GM12878 (cell line): ENCODE data around the gene ZNF57. TPM values are rescaled to one million over a fixed set of nuclear protein-coding genes. Genes with fewer than 3 reads are reported as not detected.
A peak's percentile ranks its signal among the peaks of the same experiment; 100 is the strongest.

Source experiments
- ASH2L ChIP-seq: fragments of 300-600, 200-600 bp; sonication (generic); IDR thresholded peaks from 2 replicates; pipeline ENCODE4 v1.6.1; 2017; ENCODE audit warnings: low read depth, mild to moderate bottlenecking, borderline replicate concordance
- BCL11A ChIP-seq: IDR thresholded peaks from 2 replicates; pipeline ENCODE4 v1.6.1; 2011; ENCODE audit warnings: low read depth, low read length
- EGR1 ChIP-seq, 2 experiments: IDR thresholded peaks; 1 replicate in 1 of 2; 2 replicates in 1 of 2; pipeline ENCODE4 v1.6.1; 2011 to 2012; ENCODE audit warnings: low read depth in 2 of 2, low read length in 2 of 2, borderline replicate concordance in 1 of 2, mild to moderate bottlenecking in 1 of 2, moderate library complexity in 1 of 2
- ESRRA ChIP-seq: IDR thresholded peaks from 2 replicates; pipeline ENCODE4 v1.6.1; 2012; ENCODE audit warnings: mild to moderate bottlenecking, low read length, improper control_type of control experiment
- GABPA ChIP-seq: IDR thresholded peaks from 2 replicates; pipeline ENCODE4 v1.6.1; 2014; ENCODE audit warnings: antibody characterized with exemption, low read depth, mild to moderate bottlenecking, inconsistent platforms
- IKZF1 ChIP-seq: fragments of 450-650 bp; conservative IDR thresholded peaks from 2 replicates; pipeline ENCODE4 v1.6.1; 2017; ENCODE audit warnings: antibody characterized with exemption, mild to moderate bottlenecking
- MTA2 ChIP-seq: fragments of 450-650 bp; IDR thresholded peaks from 2 replicates; pipeline ENCODE4 v1.6.1; 2016; ENCODE audit warnings: low read depth, mild to moderate bottlenecking, moderate library complexity
- NRF1 ChIP-seq: conservative IDR thresholded peaks from 2 replicates; pipeline ENCODE4 v1.6.1; 2011; ENCODE audit warnings: mild to moderate bottlenecking, low read depth, low read length, improper control_type of control experiment
- PAX8 ChIP-seq: fragments of 450-650 bp; IDR thresholded peaks from 2 replicates; pipeline ENCODE4 v1.6.1; 2017; ENCODE audit warnings: mild to moderate bottlenecking, moderate library complexity
- RAD21 ChIP-seq: IDR thresholded peaks from 2 replicates; pipeline ENCODE4 v1.6.1; 2011; ENCODE audit warnings: mild to moderate bottlenecking, low read depth, low read length, moderate library complexity; ENCODE audit not compliant: insufficient read depth
- TBL1XR1 ChIP-seq: IDR thresholded peaks from 2 replicates; pipeline ENCODE4 v1.6.1; 2012; ENCODE audit warnings: low read depth, low read length, improper control_type of control experiment
- TCF12 ChIP-seq: IDR thresholded peaks from 2 replicates; pipeline ENCODE4 v1.6.1; 2011; ENCODE audit warnings: low read depth, mild to moderate bottlenecking, low read length
- TCF7 ChIP-seq: IDR thresholded peaks from 2 replicates; pipeline ENCODE4 v1.6.1; 2014; ENCODE audit warnings: antibody characterized with exemption, borderline replicate concordance
- ZSCAN29 ChIP-seq: fragments of 450-650 bp; IDR thresholded peaks from 2 replicates; pipeline ENCODE4 v1.6.1; 2017; ENCODE audit warnings: mild to moderate bottlenecking, moderate library complexity
- polyA plus RNA-seq, 11 experiments: library from polyadenylated mRNA; depleted of rRNA in 4 of 11; unstranded in 6 of 11; stranded (reverse) in 5 of 11; fragments of >200 nt; fragmentation: Nextera tagmentation in 4 of 11; fragmentation: Illumina TruSeq in 1 of 11; extraction: Ambion mirVana in 4 of 11; extraction: Trizol in 1 of 11; gene quantifications; 1 replicate in 1 of 11; 2 replicates in 10 of 11; pipeline versions ENCODE4 v1.2.1 to v1.2.3, GENCODE V29; 2011 to 2016; ENCODE audit warnings: inconsistent platforms in 2 of 11, missing spikeins in 2 of 11, low read depth in 1 of 11
- total RNA-seq, 4 experiments: library from RNA; depleted of rRNA in 3 of 4; stranded (reverse); fragments of >200 nt in 3 of 4; fragmentation: Illumina TruSeq in 1 of 4; extraction: Trizol in 1 of 4; gene quantifications; 2 replicates each; pipeline versions ENCODE4 v1.2.1 to v1.2.3, GENCODE V29; 2013 to 2021
- TF ChIP-seq, protein P1 (sequence below): IDR thresholded peaks from 2 replicates; pipeline ENCODE4 v1.6.1; 2011; ENCODE audit warnings: mild to moderate bottlenecking, low read depth, low read length, moderate library complexity; ENCODE audit not compliant: insufficient replicate concordance
- TF ChIP-seq, protein P2 (sequence below): fragments of 450-650 bp; IDR thresholded peaks from 2 replicates; pipeline ENCODE4 v1.6.1; 2018; ENCODE audit warnings: mild to moderate bottlenecking, low read depth, moderate library complexity; ENCODE audit not compliant: partially characterized antibody
- TF ChIP-seq, protein P3 (sequence below): fragments of 450-650 bp; IDR thresholded peaks from 2 replicates; pipeline ENCODE4 v1.6.1; 2017; ENCODE audit warnings: antibody characterized with exemption, mild to moderate bottlenecking, moderate library complexity
- TF ChIP-seq, protein P4 (sequence below): fragments of 450-650 bp; formaldehyde crosslinking; IDR thresholded peaks from 2 replicates; pipeline ENCODE4 v1.4.0; 2022; ENCODE audit warnings: mild to moderate bottlenecking, moderate library complexity
- TF ChIP-seq, protein P5 (sequence below): fragments of 450-650 bp; IDR thresholded peaks from 2 replicates; pipeline ENCODE4 v1.6.1; 2016; ENCODE audit warnings: mild to moderate bottlenecking

The ZNF57 gene
- total and polyA plus RNA-seq, 10 of the 15 experiments (the other 5 are each of a cell fraction or from before 2014, with no cell fraction given): 2.7 to 8.9 (median 5.8) TPM

DNA sequence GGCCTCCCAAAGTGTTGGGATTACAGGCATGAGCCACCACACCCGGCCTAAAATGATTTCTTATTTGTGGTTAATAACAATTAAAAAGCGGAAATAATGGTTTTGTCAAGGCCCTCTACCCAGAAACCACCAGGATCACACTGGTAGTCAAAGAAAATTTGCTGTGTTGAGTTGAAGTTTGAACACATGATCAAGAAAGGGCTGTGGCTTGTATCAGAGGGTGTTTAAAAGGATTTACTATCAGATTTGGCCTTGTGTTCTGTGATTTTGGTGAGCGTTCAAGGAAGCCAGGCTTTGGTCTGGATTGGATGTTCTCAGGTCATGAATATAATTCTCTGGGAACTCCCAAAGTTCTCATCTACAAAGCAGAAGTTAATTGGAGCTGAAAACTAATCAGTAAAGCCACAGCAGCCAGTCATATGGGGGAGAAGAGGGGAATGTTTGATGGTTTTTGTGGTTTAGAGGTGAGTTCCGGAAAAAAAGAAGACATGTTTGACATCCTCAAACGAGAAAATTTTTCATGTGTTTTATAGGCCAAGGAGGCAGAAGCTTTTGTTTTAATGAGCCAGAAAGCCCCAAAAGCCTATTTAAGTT is 44.2 kb upstream of the ZNF57 start (continued):
- TF ChIP-seq, protein P1, sequence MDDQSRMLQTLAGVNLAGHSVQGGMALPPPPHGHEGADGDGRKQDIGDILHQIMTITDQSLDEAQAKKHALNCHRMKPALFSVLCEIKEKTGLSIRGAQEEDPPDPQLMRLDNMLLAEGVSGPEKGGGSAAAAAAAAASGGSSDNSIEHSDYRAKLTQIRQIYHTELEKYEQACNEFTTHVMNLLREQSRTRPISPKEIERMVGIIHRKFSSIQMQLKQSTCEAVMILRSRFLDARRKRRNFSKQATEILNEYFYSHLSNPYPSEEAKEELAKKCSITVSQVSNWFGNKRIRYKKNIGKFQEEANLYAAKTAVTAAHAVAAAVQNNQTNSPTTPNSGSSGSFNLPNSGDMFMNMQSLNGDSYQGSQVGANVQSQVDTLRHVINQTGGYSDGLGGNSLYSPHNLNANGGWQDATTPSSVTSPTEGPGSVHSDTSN: no peak
- TF ChIP-seq ZSCAN29 (no peak), TCF7 (no peak), IKZF1 (peak; percentile 54), BCL11A (0 out of 2 replicates have a peak, but pooled peaks have one; percentile 33), PAX8 (no peak), MTA2 (peak; percentile 87), ESRRA (no peak), RAD21 (no peak), EGR1 (IDR thresholded peaks at IDR 0.05; ENCODE audit: borderline replicate concordance in 1 of 2, low read depth in 2 of 2, low read length in 2 of 2) (no peak), ASH2L (no peak), NRF1 (no peak), GABPA (no peak), TBL1XR1 (no peak), TCF12 (no peak)
- TF ChIP-seq, protein P2, sequence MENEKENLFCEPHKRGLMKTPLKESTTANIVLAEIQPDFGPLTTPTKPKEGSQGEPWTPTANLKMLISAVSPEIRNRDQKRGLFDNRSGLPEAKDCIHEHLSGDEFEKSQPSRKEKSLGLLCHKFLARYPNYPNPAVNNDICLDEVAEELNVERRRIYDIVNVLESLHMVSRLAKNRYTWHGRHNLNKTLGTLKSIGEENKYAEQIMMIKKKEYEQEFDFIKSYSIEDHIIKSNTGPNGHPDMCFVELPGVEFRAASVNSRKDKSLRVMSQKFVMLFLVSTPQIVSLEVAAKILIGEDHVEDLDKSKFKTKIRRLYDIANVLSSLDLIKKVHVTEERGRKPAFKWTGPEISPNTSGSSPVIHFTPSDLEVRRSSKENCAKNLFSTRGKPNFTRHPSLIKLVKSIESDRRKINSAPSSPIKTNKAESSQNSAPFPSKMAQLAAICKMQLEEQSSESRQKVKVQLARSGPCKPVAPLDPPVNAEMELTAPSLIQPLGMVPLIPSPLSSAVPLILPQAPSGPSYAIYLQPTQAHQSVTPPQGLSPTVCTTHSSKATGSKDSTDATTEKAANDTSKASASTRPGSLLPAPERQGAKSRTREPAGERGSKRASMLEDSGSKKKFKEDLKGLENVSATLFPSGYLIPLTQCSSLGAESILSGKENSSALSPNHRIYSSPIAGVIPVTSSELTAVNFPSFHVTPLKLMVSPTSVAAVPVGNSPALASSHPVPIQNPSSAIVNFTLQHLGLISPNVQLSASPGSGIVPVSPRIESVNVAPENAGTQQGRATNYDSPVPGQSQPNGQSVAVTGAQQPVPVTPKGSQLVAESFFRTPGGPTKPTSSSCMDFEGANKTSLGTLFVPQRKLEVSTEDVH: no peak
- TF ChIP-seq, protein P3, sequence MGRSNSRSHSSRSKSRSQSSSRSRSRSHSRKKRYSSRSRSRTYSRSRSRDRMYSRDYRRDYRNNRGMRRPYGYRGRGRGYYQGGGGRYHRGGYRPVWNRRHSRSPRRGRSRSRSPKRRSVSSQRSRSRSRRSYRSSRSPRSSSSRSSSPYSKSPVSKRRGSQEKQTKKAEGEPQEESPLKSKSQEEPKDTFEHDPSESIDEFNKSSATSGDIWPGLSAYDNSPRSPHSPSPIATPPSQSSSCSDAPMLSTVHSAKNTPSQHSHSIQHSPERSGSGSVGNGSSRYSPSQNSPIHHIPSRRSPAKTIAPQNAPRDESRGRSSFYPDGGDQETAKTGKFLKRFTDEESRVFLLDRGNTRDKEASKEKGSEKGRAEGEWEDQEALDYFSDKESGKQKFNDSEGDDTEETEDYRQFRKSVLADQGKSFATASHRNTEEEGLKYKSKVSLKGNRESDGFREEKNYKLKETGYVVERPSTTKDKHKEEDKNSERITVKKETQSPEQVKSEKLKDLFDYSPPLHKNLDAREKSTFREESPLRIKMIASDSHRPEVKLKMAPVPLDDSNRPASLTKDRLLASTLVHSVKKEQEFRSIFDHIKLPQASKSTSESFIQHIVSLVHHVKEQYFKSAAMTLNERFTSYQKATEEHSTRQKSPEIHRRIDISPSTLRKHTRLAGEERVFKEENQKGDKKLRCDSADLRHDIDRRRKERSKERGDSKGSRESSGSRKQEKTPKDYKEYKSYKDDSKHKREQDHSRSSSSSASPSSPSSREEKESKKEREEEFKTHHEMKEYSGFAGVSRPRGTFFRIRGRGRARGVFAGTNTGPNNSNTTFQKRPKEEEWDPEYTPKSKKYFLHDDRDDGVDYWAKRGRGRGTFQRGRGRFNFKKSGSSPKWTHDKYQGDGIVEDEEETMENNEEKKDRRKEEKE: no peak
- TF ChIP-seq, protein P4, sequence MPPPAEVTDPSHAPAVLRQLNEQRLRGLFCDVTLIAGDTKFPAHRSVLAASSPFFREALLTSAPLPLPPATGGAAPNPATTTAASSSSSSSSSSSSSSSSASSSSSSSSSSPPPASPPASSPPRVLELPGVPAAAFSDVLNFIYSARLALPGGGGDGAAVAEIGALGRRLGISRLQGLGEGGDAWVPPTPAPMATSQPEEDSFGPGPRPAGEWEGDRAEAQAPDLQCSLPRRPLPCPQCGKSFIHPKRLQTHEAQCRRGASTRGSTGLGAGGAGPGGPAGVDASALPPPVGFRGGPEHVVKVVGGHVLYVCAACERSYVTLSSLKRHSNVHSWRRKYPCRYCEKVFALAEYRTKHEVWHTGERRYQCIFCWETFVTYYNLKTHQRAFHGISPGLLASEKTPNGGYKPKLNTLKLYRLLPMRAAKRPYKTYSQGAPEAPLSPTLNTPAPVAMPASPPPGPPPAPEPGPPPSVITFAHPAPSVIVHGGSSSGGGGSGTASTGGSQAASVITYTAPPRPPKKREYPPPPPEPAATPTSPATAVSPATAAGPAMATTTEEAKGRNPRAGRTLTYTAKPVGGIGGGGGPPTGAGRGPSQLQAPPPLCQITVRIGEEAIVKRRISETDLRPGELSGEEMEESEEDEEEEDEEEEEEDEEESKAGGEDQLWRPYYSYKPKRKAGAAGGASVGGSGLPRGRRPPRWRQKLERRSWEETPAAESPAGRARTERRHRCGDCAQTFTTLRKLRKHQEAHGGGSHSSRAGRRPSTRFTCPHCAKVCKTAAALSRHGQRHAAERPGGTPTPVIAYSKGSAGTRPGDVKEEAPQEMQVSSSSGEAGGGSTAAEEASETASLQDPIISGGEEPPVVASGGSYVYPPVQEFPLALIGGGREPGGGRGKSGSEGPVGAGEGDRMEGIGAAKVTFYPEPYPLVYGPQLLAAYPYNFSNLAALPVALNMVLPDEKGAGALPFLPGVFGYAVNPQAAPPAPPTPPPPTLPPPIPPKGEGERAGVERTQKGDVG (CRISPR knock-in tag): no peak
- TF ChIP-seq, protein P5, sequence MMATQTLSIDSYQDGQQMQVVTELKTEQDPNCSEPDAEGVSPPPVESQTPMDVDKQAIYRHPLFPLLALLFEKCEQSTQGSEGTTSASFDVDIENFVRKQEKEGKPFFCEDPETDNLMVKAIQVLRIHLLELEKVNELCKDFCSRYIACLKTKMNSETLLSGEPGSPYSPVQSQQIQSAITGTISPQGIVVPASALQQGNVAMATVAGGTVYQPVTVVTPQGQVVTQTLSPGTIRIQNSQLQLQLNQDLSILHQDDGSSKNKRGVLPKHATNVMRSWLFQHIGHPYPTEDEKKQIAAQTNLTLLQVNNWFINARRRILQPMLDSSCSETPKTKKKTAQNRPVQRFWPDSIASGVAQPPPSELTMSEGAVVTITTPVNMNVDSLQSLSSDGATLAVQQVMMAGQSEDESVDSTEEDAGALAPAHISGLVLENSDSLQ: peak; percentile 54; the same call in 1 of the 2 replicates
